Stimulated activated CD4-positive, alpha-beta T cell treated with anti-CD3 and anti-CD28 coated beads, Interleukin-4, amount 100 ng/mL, for 4 hours (primary cell): ENCODE results near the gene SEPTIN7.

Experiments used
- DNase-seq, 2 experiments: peaks; one replicate each; pipeline ENCODE4 v3.0.0-alpha.2; 2020

SEPTIN7 gene

GRCh38 chr7:35839860-35840854 lies 39.3 kb downstream of the SEPTIN7 start:
- DNase-seq, result no peak

DNA sequence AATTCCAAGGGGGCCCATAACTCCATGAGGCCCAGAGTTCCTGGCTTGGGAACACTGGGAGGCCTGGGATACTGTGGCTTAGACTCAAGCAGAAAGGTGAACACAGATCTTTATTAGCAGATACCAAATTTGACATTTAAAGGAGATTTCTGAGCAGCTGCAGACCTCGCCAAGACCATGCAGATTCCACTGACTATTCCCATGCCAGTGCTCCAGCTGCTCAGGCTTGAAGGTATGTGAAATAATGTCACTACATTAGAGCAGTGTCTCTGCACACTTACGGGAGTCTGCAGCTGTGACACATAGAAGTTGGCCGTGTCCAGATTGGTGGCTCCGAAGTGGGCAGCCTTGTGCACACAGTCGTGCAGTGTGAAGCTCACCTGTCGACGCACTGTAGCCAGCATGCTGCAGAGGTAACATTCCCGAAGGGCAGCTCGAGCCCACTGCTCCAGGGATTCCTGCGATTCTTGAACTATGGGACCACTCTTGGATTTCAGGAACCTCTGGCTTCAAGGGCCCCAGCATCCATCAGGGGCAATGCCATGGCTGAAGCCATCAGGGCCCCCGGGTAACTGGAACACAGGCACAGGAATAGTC lies 46.1 kb downstream of the SEPTIN7 start:
- DNase-seq, result no peak

DNA sequence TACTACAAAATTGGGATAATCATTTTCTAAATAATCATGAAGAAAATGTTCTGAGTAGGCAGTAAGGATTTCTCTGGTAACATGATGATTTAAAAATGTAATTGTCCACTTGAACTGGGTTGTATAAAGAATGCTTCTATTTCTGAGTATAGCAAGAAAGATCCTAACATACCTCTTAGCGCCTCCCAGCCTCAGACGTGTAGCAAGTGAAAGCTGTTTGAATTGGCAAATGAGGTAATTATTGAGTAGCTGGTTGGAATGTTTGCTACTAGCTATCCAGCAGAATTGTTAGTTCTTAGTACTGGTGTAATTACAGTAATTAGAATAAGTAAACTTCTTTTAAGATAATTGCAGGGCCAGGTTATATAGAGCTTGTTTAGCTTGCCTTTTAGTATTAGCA lies 47.9 kb downstream of the SEPTIN7 start:
- no peak for DNase-seq

GRCh38 chr7:35849158-35849831 lies 48.4 kb downstream of the SEPTIN7 start:
- DNase-seq, result no peak

DNA sequence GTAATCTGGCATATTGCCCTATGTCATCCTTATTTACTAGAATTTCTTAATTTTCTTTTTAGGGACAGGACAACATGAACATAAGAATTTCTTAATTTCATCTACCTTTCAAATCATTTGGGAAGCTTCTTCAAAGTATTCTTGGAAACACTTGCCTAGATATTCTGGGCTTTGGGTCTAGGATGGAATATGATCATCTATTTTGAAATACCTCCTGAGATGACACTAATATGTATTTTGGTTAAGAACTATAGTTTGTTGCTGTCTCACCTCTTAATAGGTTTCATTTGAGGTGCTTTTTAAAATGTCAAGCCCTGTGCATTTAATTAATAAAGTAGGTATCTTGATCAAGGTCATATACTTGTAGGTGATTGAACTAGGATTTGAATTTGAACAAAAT lies 49.1 kb downstream of the SEPTIN7 start:
- no peak for DNase-seq
